ENCODE results near the gene DNTT. TPM values are rescaled to one million over a fixed set of nuclear protein-coding genes. Genes with fewer than 3 reads are reported as not detected.

Gene DNTT
- total RNA-seq, 4 donors from 2014 or later: not detected

- 96 to 98% methylated on average over 4 of the region's 4 CpGs for WGBS, 2 donors
- no peak overlapping the region for H3K4me3 ChIP-seq (ENCODE audit: low read depth, poor library complexity, severe bottlenecking)
- DNase-seq (ENCODE audit: low spot score in 2 of 2): no peak
- intact Hi-C loops (cut with DNase I; ENCODE audit: low total_unique reads): no loop called here
- TF ChIP-seq, protein P1, sequence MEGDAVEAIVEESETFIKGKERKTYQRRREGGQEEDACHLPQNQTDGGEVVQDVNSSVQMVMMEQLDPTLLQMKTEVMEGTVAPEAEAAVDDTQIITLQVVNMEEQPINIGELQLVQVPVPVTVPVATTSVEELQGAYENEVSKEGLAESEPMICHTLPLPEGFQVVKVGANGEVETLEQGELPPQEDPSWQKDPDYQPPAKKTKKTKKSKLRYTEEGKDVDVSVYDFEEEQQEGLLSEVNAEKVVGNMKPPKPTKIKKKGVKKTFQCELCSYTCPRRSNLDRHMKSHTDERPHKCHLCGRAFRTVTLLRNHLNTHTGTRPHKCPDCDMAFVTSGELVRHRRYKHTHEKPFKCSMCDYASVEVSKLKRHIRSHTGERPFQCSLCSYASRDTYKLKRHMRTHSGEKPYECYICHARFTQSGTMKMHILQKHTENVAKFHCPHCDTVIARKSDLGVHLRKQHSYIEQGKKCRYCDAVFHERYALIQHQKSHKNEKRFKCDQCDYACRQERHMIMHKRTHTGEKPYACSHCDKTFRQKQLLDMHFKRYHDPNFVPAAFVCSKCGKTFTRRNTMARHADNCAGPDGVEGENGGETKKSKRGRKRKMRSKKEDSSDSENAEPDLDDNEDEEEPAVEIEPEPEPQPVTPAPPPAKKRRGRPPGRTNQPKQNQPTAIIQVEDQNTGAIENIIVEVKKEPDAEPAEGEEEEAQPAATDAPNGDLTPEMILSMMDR (IDR thresholded peaks at IDR 0.05): no peak
- no peak for TF ChIP-seq POLR2A (IDR thresholded peaks at IDR 0.05)
These were observed 39.9 kb downstream of the DNTT start for GRCh38 chr10:96344178-96344577.

GRCh38 chr10:96345222-96345621, 41.0 kb downstream of the DNTT start:
- no peak for TF ChIP-seq POLR2A (IDR thresholded peaks at IDR 0.05)
- TF ChIP-seq, protein P1 (IDR thresholded peaks at IDR 0.05): no peak
- no peak overlapping the region for H3K4me3 ChIP-seq (ENCODE audit: low read depth, poor library complexity, severe bottlenecking)
- intact Hi-C loops (cut with DNase I; ENCODE audit: low total_unique reads): no loop called here
- no peak for DNase-seq (ENCODE audit: low spot score in 2 of 2)
- 59 to 62% methylated on average over 2 of the region's 2 CpGs for WGBS, 2 donors

- no peak overlapping the region for H3K4me3 ChIP-seq (ENCODE audit: low read depth, poor library complexity, severe bottlenecking)
- WGBS, 2 donors: 72 to 90% methylated on average over 1 of the region's 1 CpG
- intact Hi-C loops (cut with DNase I; ENCODE audit: low total_unique reads): no loop called here
- TF ChIP-seq, protein P1 (IDR thresholded peaks at IDR 0.05): no peak
- TF ChIP-seq POLR2A (IDR thresholded peaks at IDR 0.05): no peak
- DNase-seq (ENCODE audit: low spot score in 2 of 2): no peak
These were observed 42.1 kb downstream of the DNTT start for GRCh38 chr10:96346295-96346694.

DNA sequence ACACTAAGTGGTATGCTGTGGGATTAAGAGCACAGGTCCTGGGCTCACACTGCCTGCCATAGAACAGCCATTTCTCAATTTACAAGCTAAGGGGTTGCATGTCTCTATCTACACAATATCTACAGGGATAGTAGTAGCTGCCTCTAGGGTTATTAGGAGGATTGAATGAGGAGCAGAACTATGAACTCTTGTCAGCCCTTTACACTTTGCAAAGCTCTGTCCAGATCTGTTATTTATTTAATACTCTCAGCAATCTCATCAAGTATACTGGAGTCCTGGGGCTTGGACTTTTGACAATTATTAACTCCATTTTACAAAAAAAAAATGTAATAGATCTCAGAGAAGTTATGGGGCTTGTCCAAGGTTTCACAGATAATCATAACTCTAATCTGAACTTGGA, 47.8 kb downstream of the DNTT start:
- TF ChIP-seq, protein P1 (IDR thresholded peaks at IDR 0.05): no peak
- no peak for TF ChIP-seq POLR2A (IDR thresholded peaks at IDR 0.05)

DNA sequence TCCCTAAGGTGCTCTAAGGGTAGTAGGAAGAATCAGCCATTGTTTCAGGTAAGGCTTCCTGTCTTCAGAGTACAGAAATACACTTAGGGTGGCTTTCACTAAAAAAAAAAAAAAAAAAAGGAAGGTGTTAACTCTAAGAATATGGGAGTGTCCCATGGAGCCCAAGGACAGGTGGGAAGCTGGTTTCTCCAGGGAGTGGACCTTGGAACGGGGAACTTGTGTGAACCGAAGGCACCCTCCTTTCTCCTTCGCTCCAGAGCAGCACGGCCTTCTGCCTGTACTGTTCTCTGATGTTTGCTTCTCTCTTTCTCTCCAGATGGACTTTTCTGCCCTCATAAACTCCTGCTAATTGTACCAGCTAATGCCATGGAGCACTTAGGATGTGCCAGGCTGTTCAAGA, 48.3 kb downstream of the DNTT start:
- DNase-seq (ENCODE audit: low spot score in 2 of 2): no peak
- no peak for TF ChIP-seq POLR2A (IDR thresholded peaks at IDR 0.05)
- TF ChIP-seq, protein P1 (IDR thresholded peaks at IDR 0.05): no peak
- no peak overlapping the region for H3K4me3 ChIP-seq (ENCODE audit: low read depth, poor library complexity, severe bottlenecking)
- WGBS, 2 donors: 68 to 71% methylated on average over 4 of the region's 4 CpGs
- intact Hi-C loops (cut with DNase I; ENCODE audit: low total_unique reads): no loop called here

More for the DNA sequence above, 47.8 kb downstream of the DNTT start:
- intact Hi-C loops (cut with DNase I; ENCODE audit: low total_unique reads): no loop called here
- DNase-seq (ENCODE audit: low spot score in 2 of 2): no peak
- H3K4me3 ChIP-seq (ENCODE audit: low read depth, poor library complexity, severe bottlenecking): no peak overlapping the region

DNA sequence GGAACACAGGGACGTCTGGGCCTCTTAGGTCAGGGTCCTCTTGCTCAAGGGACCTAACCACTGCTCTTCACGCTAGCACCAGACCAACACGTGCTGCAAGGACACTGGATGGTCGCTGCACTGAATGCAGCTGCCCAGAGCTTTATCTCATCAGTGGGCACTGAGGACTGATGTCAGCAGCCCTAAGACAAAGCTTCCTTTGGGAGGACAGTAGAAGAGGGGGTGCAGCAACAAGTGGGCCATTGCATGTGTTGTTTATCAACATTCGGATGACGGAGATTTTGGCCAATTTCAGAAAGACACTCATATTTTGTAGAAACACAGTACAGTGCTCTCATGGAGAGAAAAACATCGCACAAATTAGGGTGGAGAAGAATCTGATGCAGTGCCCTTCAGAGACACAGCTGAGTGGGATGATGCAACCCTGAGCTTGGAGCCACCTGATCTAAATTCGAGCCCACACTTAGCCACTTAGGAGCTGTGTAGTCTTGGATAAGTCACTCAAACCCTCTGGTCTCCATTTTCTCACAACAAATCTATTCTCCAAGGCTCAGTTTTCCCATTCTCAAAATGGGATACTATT, 52.9 kb downstream of the DNTT start:
- intact Hi-C loops (cut with DNase I; ENCODE audit: low total_unique reads): no loop called here
- no peak for DNase-seq (ENCODE audit: low spot score in 2 of 2)

More for the DNA sequence above, 52.9 kb downstream of the DNTT start:
- H3K4me3 ChIP-seq (ENCODE audit: low read depth, poor library complexity, severe bottlenecking): no peak overlapping the region
- WGBS, 2 donors: 68 to 79% methylated on average over 8 of the region's 8 CpGs
- no peak for TF ChIP-seq POLR2A (IDR thresholded peaks at IDR 0.05)
- TF ChIP-seq, protein P1 (IDR thresholded peaks at IDR 0.05): no peak

All from lower leg skin (tissue), 4 donors.